NCI-H1092 (cell line): Measurements from ENCODE around the gene IKZF3.
"Not testable (repeated sequence)": the region's sequence is repeated elsewhere in the genome, so short reads cannot be mapped to it uniquely, and the experiment has no call there.

ENCODE experiments used
- DNase-seq: peaks from one replicate; lab custom pipeline; 2025; lab: John Stamatoyannopoulos, UW

Gene IKZF3

DNA sequence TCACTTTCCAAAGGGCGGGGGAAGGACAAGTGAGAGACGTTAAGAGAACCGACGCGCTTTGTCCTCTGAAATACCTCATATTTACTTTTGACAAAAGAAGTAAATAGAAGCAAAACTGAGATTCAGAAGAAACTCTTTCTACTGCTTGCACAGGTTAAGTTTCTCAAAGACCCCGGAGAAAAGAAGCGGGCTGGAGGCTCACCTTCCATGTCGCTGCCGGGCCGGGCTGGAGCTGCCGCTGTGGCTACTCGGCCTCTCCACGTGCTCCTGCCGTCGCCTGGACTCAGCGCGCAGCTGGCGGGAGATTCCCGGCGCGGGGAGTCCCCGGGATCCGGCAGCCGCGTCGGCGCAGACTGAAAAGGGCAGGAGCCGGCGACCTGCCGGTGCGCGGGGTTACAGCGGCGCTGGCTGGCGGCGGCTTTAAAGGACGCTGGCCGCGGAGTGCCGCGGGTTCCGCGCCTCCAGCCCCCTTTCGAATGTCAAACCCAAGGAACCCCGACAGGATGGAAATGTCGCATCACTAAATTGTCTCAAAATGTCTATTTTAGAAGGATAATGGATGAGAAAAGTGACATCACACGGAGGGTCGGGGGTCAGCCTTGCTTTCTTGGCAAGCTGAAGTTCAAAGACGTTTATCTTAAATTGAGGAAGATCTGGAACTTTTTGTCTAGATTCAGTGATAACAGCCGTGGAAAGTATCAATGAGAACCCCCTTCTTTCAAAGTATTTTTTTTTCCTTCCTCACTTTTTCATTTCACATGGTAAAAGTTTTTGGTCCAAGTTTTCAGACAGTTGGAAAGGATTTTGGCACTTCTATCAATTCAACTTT is at the start of gene IKZF3:
Gene IKZF3, minus strand, starts transcription at position 395 of the 829 bp plus-strand sequence. Its CDS starts 186 bp downstream, at position 209.
- DNase-seq, result peak; percentile 50

DNA sequence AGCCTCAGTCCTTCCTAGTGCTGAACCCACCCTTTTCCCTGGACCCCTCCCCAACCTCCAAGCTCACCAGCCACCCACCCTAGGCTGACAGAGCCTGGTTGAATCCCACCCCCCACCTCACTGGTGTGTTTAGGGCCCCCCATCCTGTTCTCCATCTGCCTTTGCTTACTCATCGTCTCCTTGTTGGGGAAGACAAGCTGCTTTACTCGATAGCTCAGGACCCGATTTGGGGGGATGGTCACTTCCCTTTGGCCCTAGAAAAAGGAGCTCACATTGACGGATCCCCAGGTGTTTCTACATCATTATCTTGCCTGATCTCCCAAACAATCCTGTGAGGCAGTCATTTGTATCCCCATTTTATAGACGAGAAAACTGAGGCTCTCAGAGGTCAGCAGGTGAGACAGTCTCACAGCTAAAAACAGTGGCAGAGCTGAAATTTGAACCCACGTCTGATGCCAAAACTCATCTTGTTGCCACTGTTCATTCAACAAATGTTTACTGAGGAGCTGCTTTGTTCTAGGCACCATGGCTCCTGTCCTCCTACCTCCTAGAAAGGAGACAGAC is 44.8 kb upstream of the IKZF3 start:
- DNase-seq, result no peak

DNA sequence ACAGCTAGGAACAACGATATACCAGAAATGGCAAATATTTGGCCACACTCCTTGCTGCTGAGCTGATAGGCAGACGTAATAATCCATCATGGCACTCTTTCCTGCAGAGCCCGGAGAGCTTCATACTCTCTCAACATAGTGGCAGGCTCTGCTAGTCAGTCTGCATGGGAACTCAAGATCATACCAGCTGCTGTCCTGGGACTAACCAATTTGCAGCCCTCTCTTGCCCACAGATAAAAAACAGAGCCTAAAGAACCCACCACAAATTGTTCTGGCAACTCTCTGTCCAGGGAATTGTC is 40.8 kb upstream of the IKZF3 start:
- DNase-seq, result no peak

DNA sequence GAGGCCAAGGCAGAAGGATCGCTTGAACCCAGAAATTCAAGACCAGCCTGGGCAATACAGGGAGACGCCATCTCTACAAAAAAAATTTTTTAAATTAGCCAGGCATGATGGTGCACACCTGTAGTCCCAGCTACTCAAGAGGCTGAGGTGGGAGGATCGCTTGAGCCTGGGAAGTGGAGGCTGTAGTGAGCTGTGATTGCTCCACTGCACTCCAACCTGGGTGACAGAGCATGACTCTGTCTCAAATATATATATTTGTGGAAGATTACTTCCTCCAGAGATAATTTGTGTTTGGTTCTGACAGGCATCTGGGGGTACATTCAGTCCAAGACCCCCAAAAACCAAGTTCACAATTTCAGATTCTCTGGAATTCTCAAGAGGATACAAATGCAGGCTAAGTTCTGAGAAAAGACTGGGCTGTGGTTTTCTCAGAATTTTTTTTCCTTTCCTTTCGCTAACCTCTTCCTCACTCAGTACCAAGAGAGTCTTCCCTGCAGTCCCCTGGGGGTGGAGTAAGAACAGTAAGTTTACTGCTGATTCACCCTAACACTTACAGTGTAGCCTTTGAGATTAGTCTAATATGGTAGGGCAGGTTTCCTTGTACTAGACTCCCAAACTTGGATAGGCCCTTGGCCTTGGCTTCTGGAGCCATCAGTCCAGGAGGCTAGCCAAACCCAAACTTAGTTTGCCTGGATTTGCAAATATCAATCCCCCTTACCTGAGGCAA is 39.2 kb upstream of the IKZF3 start:
- no peak for DNase-seq

DNA sequence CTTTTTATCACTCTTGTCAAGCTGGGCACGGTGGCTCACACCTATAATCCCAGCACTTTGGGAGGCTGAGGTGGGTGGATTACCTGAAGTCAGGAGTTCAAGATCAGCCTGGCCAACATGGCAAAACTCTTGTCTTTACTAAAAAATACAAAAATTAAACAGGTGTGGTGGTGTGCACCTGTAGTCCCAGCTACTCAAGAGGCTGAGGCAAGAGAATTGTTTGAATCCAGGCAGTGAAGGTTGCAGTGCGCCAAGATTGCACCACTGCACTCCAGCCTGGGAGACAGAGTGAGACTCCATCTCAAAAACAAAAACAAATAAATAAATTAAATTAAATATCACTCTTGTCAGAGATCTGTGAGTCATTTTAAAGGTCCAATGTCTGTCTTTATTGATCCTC is 37.9 kb upstream of the IKZF3 start:
- not testable (repeated sequence) for DNase-seq

DNA sequence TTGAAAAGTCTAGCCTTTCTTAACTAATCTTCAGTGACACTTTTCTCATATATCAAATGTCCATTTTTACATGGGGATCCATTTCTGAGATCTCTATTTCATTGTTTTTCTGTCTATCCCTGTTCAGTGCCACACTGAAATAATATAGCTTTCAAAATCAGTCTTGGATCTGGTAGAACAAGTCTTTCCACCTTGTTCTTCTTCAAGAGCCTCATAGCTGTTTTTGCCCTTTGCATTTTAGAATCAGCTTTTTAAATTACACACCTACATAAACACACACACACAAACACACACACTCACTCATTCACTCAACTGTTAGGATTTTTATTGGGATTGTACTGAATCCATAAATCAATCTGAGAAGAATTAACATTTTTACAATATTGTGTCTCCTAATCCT is 35.1 kb upstream of the IKZF3 start:
- no peak for DNase-seq

DNA sequence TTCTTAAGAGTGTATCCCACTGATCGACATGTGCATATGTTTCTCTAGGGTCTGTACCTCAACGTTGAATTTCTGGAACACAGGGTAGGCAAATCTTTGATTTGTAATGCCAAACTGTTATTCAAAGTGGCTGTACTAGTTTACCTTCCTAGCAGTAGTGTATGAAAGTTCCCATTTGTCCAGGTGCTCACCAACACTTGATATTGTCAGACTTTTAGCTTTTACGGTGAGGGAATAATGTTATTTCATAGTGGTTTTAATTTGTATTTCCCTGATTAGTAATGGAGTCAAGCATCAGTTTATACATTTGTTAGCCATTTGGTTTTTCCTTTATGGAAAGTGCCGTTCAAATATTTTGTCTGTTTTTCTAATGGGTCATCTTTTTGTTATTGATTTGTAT is 34.0 kb upstream of the IKZF3 start:
- DNase-seq, result no peak

DNA sequence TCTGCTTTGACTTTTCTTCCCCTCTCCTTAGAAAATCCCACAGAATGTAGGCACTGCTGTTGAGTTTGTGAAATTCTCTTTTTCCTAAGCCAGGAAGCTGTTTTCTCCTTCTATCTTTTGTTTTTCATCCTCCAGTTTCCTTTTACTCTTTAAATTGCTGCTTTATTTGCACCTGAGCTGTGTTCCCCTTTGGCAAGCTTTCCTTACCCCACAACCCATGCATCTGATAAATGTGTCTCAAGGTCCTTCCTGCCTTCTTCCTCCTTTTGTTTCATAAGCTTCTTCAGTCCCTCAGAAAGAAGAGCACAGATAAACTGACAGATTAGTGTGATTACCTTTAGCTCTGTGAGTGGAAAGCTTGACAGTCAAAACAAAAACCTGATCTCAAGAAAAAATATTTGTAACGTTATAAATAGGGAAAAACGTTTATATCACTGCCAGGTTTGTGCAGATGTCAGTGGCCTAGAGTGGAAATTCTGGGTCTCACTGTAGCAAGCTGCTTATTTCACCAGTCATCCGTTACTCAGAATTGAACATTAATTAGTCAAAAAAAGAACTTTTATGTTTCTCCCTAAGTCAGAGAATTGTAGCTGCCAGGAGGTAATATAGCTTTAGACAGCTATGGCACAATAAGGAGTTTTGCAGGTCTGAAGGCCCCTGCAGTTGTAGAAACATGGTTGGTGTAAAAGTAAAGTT is 30.7 kb upstream of the IKZF3 start:
- DNase-seq, result no peak

DNA sequence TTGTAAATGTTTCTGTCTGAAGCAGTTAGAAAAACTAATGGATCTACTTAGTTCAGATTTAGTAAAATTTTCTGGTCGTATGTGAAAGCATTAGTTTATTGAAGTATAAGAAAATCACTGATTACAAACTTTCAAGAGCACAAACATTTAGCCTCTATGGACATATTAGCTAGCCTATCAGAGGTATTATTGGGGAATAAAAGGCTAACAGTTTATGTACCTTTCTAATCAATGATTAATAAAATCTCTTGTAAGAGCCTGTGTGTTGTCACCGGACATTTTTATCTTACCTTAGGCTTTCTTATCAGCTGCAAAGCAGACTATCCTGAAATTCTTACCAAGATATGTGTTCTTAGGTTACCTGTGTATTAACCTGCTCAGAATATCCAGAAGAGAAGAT is 25.1 kb upstream of the IKZF3 start:
- no peak for DNase-seq

DNA sequence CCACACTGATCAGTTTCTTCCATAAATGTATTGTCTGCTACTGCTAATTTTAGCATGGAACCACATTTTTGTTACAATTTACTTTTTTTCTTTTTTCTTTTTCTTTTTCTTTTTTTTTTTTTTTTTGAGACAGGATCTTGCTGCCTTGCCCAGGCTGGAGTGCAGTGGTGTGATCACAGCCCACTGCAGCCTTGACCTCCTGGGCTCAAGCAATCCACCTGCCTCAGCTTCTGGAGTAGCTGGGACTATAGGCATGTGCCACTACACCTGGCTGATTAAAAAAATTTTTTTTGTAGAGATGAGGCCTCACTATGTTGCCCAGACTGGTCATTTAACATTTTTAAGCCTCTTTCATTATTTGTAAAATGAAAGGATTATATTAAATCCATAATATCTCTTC is 23.0 kb upstream of the IKZF3 start:
- no peak for DNase-seq

DNA sequence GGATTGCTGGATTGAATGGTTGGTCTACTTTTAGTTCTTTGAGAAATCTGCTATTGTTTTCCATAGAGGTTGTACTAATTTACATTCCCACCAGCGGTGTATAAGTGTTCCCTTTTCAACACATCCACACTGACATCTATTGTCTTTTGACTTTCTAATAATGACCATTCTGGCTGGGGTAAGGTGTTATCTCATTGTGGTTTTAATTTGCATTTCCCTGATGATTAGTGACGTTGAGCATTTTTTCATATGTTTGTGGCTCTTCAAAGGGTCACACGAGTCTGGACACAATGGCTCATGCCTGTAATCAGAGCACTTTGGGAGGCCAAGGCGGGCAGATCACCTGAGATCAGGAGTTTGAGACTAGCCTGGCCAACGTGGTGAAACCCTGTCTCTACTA is 22.0 kb upstream of the IKZF3 start:
- not testable (repeated sequence) for DNase-seq

DNA sequence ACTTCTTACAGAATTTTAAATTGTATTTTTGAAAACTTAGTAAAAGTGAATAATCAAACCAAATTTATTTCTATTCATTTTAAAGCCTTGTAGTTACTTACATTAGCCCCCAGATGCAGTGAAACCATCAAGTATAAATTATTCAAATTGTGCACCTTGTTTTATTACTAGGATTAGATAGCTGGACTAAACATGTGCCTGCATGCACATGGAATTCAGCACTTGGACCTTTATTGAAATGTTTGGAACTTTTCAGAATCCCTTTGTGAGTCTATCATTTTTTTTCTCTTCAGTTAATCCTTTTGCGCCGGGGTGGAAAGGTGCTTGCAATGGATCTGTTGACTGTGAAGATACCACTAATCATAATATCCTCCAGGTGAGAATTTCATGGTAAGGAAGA is 8.6 kb upstream of the IKZF3 start:
- no peak for DNase-seq

DNA sequence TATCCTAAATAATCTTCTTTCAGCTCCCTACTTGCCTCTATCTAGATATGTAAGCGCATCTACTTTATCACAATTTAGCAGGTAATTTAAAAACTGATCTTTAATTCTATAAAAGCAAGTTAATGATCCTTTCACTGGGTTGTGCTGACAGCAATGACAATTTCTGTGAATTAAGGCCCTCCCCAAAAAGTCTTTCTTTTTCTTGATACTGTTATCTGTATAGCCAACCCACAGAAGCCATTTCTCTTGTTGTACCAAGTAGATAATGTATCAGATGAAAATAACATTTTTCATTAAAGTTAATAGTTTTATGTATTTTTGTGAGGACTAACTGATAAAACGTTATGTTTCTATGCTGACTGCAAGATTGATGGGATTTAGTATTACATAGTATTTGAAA is 7.7 kb upstream of the IKZF3 start:
- DNase-seq, result no peak

DNA sequence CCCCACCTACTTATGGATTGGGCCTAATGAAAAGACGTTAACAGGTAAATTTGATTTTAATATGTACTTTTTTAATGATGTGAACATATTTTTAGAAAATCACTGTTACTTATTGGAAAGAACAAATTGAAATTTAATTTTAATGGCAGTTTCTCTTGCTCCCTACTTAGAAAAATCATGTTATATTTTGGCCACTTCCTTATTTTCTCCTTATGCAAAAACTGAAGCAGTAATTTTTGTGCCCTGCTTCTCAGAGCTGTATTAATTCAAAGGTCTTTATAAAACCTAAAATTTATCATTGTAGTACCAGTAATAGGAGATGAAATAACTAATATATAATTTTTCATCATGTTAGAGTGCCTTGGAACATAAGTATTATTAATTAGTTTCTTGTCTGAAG is 6.7 kb upstream of the IKZF3 start:
- DNase-seq, result no peak

DNA sequence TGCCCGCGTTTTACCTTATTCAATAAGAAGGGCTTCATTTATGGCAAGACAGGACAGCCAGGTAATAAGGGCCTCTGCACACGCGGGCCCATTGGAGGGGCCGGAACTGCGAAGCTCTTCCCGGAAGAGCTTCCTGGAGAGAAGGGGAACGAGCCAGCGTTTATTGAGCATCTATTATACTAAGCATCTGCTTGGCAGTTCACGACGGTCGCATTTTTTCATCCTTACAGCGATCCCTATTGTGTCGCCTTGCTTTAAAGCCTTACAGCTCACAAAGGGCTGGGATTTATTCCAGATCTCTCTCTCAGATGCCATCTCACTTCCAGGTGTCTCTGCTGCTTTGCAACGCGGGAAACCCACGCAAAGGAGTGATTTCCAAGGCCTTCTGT is 4.4 kb upstream of the IKZF3 start:
- no peak for DNase-seq

DNA sequence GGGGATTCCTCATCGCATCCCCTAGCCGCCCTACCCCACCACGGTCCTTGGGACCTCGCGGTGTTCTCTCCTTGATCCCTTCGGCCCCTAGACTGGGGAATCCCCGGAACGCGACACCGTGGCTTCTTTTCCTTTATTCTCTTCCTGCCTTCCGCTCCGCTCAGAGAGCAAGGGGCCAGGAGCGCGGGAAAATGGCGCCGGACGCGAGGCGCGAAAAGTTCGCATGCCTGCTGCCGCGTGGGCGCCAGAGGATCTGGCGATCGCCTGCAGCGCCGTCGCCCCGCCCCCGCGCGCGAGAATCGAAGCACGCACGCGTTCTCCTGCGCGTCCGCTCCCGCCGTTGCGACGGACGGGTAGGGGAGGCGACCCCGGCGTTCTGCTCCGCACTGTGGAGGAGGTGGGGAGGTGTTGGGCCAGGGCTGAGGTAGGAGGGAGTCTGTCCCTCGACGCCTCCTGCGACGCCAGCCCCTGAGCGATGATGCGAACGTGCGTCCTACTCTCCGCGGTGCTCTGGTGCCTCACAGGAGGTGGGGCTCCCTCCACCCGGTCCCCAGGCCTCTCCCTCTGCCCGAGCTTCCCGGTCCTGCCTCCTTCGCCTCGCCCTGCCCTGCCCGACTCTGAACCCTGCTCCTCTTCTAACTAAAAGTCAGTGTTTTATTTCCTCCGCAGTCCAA is 3.9 kb upstream of the IKZF3 start, which contains the start of gene ZPBP2:
Gene ZPBP2, plus strand, starts transcription at position 323 of the 674 bp plus-strand sequence. Its CDS starts 153 bp downstream, at position 476.
- DNase-seq, result no peak

DNA sequence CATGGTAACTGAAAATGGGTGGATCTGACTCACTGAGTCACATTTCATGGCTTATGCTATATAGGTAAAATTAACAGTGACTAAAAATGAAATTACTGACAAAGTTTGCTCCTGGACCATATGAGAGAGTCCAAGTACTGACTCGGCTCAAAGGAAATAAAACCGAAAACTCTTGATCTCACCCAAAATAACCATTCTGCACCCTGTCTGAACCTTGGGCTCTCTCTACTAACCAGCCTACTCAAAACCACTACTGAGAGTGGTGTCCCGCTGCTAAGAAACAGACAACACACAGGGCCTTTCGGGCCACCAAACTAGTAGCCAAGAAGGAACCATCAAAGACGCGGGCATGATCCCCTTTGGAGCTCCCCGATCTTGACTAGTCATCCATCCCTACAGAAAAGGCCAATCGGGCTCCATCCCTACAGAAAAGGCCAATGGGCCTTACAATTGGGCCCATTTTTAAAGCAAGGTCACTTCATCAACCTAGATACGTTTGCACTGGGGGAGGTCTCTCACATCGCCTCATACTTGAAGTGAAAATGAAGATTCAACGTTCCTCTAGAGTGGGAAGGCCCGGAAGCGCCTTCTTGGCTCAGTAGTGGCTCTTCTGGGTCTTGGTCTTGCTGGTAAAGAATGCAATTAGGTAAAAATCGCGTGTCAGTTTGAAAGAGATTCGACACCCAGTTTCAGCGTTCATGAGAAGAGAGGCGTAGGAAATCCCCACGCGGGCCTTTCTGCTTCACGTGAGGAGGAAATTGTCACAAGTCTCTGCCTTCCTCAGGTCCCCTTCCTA is 3.2 kb upstream of the IKZF3 start:
- DNase-seq, result no peak

DNA sequence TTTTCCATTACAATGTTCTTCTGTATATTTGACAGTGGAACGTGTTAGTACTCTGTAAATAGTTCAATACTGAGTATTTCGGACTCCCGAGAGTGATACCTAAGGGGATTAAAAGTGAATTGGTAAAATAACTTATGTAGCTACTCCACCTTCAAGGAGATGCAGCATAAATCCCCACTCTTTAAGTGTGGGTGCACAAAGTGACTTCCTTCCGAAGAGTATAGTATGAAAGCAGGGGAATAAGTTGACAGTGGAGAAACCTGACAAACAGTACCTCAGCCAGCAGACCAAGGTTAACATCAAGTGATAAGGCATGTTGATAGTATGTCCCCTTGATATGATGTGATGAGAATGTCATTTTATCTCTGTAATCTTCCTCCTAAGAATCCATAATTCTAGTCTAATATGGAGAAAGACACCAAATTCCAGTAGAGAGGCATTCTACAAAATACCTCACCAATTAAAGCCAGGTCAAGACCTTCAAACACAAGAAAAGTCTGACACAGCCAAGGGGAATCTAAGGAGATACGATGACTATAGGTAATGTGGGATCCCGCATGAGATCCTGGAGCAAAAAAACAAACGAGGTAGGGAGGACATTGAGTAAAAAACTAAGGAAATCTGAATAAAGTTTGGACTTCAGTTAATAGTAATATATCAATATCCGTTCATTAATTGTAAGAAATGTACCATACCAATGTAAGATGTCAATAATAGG is 2.1 kb upstream of the IKZF3 start:
- DNase-seq, result no peak

DNA sequence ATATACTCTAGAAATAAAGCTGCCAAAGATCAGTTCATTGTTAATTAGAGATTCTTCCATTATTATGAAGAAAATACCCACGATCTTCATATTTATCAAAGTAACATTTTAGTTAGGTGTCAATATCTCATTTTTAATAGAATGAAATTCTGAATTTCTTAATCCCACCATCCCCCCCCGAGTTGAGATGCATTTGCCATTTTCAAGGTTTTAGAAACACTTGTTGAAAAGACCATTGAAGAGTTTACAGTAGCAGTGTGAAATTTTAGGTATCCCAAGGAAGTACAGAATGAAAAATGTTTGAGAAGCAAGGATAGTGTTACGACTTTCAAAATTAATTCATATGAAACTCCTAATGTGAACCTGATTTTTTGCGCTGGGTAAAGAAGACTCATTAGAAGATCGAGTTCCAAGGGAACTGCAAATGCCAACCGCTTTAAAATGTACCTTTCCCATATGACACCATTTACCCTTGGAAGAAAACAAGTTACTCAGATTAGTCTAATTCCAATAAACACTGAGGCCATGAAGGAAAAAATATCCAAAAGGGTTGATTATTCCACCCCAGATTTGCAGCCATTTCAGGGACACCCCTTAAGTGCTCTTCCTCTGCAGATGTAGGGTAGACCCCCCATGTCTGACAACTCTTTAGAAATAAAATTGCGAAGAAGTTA is 731 bp downstream of the IKZF3 start:
- DNase-seq, result no peak

DNA sequence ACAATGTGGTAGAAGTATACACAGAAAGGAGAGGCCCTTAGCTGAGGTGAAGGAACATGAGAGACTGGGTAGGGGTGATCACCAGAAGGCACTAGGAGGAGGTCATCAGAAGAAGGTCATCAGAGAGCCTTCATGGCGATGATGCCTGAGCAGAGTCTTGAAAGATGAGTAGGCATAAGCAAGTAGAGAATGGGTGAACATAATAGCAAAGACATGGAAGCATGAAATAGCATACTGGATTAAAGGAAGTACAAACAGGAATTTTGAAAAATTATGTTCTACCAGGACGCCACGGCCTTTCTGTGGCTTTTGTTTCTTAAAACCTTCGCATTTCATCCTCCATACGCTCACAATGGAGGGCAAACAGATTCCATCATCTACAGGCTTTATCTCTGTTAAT is 2.9 kb downstream of the IKZF3 start:
- no peak for DNase-seq
